ENCODE results near the gene COX6B1. TPM values are rescaled to one million over a fixed set of nuclear protein-coding genes. Genes with fewer than 3 reads are reported as not detected.
A peak's percentile ranks its signal among the peaks of the same experiment; 100 is the strongest.
"Not testable (repeated sequence)": the region's sequence is repeated elsewhere in the genome, so short reads cannot be mapped to it uniquely, and the experiment has no call there.

The COX6B1 gene
- total RNA-seq, 1 donor: 327 TPM

GRCh38 chr19:35645680-35646511 lies 2.2 kb upstream of the COX6B1 start:
- no peak for DNase-seq (ENCODE audit: low read depth)
- no peak overlapping the region for H3K4me3 ChIP-seq (ENCODE audit: low read depth, low read length)
- no peak for TF ChIP-seq CTCF (IDR thresholded peaks at IDR 0.05; ENCODE audit: insufficient read depth, low read length)

DNA sequence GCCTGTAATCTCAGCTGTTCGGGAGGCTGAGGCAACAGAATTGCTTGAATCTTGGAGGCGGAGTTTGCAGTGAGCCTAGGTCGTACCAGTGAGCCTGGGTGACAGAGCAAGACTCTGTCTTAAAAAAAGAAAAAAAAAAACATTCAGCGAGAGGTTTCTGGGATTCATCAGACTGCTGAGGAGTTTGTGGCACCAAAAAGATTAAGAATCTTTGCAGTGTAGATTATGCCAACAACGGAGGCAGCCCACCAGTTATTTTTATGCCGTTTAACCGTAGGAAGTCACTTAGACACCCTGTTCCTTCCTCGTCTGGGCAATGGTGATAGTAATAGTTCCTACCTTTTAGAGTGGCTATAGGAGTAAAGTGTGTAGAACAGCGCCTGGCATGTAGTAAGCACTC lies 2.5 kb downstream of the COX6B1 start:
- DNase-seq (ENCODE audit: low read depth): no peak
- no peak overlapping the region for H3K4me3 ChIP-seq (ENCODE audit: low read depth, low read length)
- TF ChIP-seq CTCF (IDR thresholded peaks at IDR 0.05; ENCODE audit: insufficient read depth, low read length): no peak

DNA sequence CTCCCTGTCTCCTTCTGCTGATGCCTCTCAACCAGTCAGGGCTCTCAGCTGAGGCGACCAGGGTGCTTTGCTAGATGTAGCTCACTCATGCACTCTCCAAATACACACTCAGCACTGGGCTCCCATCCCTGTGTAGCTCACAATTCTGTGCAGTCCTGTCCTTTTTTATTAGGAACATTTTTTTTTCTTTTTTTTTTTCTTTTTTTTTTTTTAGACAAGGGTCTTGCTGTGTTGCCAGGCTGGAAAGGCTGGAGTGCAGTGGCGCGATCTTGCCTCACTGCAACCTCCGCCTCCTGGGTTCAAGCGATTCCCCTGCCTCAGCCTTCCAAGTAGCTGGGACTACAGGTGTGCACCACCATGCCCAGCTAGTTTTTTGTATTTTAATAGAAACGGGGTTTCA lies 6.7 kb downstream of the COX6B1 start:
- H3K4me3 ChIP-seq (ENCODE audit: low read depth, low read length); DNase-seq (ENCODE audit: low read depth): not testable (repeated sequence)

DNA sequence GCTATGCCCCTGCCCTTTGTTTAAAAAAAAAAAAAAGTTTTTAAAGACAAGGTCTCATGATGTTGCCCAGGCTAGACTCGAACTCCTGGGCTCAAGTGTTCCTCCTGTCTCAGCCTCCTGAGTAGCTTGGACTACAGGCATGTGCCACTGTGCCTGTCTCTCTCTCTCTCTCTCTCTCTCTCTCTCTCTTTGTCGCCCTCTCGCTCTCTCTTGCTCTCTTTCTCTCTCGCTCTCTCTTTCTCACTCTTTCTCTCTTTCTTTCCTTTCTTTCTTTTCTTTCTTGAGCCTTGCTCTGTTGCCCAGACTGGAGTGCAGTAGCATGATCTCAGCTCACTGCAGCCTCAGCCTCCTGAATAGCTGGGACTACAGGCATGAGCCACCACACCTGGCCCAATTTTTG lies 7.5 kb downstream of the COX6B1 start:
- H3K4me3 ChIP-seq (ENCODE audit: low read depth, low read length): no peak overlapping the region
- no peak for TF ChIP-seq CTCF (IDR thresholded peaks at IDR 0.05; ENCODE audit: insufficient read depth, low read length)
- no peak for DNase-seq (ENCODE audit: low read depth)

- no peak overlapping the region for H3K4me3 ChIP-seq (ENCODE audit: low read depth, low read length)
- no peak for DNase-seq (ENCODE audit: low read depth)
- no peak for TF ChIP-seq CTCF (IDR thresholded peaks at IDR 0.05; ENCODE audit: insufficient read depth, low read length)
Measured at GRCh38 chr19:35656700-35657099, 8.6 kb downstream of the COX6B1 start.

GRCh38 chr19:35657904-35658700 lies 10.0 kb downstream of the COX6B1 start:
- TF ChIP-seq CTCF (IDR thresholded peaks at IDR 0.05; ENCODE audit: insufficient read depth, low read length): peak; percentile 21
- no peak overlapping the region for H3K4me3 ChIP-seq (ENCODE audit: low read depth, low read length)
- no peak for DNase-seq (ENCODE audit: low read depth)

DNA sequence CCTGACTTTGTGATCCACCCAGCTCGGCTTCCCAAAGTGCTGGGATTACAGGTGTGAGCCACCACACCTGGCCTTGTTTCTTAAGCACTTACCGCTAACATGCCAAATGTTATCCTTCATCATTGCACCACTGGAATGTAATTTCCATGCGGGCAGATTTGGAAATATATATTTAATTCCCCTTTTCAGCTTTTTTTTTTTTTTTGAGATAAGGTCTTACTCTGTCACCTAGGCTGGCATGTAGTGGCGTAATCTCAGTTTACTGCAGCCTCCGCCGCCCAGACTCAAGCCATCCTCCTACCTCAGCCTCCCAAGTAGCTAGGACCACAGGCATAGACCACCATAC lies 13.8 kb downstream of the COX6B1 start:
- no peak for TF ChIP-seq CTCF (IDR thresholded peaks at IDR 0.05; ENCODE audit: insufficient read depth, low read length)
- no peak for DNase-seq (ENCODE audit: low read depth)
- H3K4me3 ChIP-seq (ENCODE audit: low read depth, low read length): no peak overlapping the region
